GM12874 (cell line): ENCODE data around the gene SMARCA5.

Source experiments
- TF ChIP-seq, protein P1 (sequence below): IDR thresholded peaks from 2 replicates; pipeline ENCODE4 v1.5.1; 2011; ENCODE audit warnings: low read depth, mild to moderate bottlenecking, control low read depth, low read length, moderate library complexity; ENCODE audit not compliant: insufficient read depth

Gene SMARCA5

DNA sequence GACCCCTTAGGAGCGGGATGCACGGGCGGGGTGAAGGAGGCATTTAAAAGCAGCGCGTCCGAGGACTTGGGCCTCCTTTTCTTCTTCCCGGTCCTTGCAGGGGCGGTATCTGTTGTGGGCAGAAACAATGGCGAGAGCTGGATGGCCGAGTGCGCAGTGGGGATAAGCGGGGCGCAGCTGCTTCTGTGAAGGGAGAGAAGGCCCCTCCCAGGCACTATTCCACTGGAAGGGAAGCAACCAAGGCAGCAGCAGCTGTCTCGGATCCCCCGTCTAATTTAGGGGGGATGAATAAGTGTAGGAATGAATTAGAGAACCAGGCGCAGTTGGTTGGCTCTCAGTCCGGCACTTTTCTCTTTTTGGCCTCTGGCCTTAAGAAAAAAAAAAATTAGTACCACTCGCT lies 995 bp downstream of the SMARCA5 start:
- TF ChIP-seq, protein P1, sequence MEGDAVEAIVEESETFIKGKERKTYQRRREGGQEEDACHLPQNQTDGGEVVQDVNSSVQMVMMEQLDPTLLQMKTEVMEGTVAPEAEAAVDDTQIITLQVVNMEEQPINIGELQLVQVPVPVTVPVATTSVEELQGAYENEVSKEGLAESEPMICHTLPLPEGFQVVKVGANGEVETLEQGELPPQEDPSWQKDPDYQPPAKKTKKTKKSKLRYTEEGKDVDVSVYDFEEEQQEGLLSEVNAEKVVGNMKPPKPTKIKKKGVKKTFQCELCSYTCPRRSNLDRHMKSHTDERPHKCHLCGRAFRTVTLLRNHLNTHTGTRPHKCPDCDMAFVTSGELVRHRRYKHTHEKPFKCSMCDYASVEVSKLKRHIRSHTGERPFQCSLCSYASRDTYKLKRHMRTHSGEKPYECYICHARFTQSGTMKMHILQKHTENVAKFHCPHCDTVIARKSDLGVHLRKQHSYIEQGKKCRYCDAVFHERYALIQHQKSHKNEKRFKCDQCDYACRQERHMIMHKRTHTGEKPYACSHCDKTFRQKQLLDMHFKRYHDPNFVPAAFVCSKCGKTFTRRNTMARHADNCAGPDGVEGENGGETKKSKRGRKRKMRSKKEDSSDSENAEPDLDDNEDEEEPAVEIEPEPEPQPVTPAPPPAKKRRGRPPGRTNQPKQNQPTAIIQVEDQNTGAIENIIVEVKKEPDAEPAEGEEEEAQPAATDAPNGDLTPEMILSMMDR = no peak

DNA sequence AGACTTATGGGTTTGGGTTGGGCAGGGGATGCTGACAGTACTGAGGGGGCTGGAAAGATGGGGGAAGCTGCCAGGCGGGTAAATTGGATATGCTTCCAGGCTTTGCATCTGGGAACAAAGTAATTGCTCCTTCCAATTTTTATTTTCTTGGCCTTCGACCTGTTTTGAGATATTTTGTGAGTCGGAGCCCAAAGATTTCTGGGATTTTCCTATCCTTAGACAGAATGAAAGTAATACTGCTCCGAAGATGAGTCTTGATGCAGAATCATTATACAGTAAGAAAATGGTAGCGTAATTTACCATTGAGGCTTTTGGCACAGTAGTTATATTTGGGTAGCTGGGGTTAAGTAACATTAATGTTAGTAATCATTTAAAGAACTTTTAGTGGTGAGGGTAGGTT lies 1.4 kb downstream of the SMARCA5 start:
- TF ChIP-seq, protein P1 = no peak

DNA sequence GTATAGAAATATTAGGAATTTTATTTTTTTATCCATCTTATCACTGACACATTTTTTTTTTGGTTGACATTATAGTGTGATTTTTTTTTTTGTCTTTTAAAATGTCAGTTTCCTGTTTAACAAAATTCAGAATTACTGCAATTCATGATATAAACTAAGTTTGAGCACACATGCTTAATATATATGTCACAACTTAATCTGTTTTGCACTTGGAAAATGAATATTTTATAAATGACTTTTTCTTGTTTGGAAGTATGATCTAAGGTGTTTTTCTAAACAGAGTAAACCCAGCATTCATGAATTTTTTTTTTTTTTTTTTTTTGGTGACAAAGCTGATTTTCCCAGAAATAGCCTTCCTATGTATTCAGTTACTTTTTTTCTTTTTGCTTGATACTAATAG lies 2.4 kb downstream of the SMARCA5 start:
- TF ChIP-seq, protein P1 = no peak

DNA sequence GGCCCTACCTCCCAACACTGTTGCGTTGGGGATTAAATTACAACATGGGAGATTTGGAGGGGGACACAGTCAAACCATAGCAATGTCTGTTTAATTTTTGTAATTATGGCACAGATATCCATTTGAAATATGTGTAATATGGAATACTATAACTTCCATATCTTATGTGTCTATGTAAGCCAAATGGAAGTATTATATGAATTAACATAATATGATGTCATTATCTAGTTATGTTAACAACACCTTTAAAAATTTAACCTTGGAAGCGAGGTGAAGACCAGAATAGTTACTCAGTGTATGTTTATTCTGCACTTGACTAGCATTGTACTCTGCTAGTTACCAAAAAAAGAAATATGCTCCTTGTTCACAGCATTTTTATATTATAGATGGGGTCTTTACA lies 4.3 kb downstream of the SMARCA5 start:
- TF ChIP-seq, protein P1 = no peak

DNA sequence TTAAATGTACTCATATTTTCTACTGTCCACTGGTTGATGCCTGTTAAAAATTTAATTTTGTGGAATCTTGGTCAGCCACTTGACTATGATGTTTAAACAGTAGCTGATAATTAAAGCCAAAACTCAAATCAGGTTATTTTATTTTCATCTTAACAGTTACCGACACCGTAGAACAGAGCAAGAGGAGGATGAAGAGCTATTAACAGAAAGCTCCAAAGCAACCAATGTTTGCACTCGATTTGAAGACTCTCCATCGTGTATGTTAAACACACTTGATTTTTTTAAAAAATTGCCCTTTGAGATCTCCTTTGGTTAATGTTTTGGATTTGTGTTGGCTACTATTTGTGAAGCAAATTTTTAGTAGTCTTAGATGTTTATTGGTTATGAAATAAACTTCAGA lies 10.7 kb downstream of the SMARCA5 start:
- TF ChIP-seq, protein P1 = no peak

DNA sequence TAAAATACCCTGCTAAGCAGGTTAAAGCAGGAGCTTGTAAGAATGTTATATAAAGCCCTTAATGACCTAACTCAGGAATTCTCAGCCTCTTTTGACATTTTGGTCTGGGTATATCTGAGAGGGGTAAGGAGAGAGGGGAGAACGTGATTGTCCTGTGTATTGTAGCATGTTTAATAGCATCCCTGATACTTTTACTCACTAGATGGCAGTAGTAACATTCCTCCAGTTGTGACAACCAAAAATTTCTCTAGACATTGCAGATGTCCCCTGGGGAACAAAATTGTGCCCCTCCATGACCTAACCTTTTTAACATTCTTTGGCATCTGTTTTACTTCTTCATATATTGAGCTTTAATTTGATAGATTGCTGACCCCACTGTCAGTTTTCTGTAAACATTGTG lies 17.9 kb downstream of the SMARCA5 start:
- TF ChIP-seq, protein P1 = no peak

DNA sequence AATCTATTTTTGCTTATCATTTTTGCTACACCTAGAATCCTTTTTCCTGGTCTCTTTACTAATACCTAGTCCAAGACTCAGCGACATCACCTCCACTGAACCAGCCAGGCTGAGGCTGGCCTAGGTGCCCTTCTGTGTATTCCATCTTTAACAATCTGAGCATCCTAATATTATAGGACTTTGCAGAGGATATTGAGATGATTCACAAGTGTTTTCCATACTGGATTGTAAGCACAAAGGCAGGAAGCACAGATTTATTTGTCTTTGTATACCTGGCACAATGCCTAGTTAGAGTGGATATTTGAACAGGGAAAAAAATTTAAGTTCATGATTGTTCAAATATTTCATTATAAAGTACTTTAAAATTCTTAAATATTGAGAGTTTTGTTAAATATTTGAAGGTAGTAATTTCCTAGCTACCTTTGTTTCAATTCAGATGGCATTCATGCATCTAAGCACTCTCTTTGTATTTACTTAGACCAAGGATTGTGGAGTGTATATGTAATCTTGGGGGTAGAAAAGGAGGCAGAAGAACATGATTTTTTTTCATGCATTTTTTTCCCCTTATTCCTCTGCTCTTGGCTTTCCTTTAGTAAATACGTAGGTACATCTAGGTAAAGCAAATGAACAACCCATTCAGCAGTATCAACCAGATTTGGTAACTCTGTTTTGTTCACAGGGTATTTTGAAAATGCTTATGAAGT lies 18.4 kb downstream of the SMARCA5 start:
- TF ChIP-seq, protein P1 = no peak
